Smooth muscle cell (in vitro differentiated cells): Measurements from ENCODE around the gene EPS8L3. TPM values are rescaled to one million over a fixed set of nuclear protein-coding genes. Genes with fewer than 3 reads are reported as not detected.

ENCODE experiments used
- DNase-seq: peaks from one replicate; lab custom pipeline; 2025; ENCODE audit not compliant: unreplicated experiment; lab: John Stamatoyannopoulos, UW
- H2AFZ ChIP-seq: fragments of 200-600 bp; sonication (generic); 2 replicates; pipeline ENCODE4 v1.6.0; 2016; ENCODE audit warnings: antibody characterized with exemption, low read depth, mild to moderate bottlenecking
- H3F3A ChIP-seq: fragments of 200-600 bp; sonication (generic); 2 replicates; pipeline ENCODE4 v1.6.0; 2017; ENCODE audit warnings: antibody characterized with exemption, low read depth
- H3K27ac ChIP-seq: fragments of 200-600 bp; sonication (generic); 2 replicates; pipeline ENCODE4 v1.5.1; 2016; ENCODE audit warnings: low read depth, mild to moderate bottlenecking
- H3K27me3 ChIP-seq: fragments of 200-600 bp; sonication (generic); 2 replicates; pipeline ENCODE4 v1.6.1; 2016; ENCODE audit warnings: low read depth, mild to moderate bottlenecking
- H3K36me3 ChIP-seq: fragments of 200-600 bp; sonication (generic); 2 replicates; pipeline ENCODE4 v1.5.1; 2016; ENCODE audit warnings: low read depth
- H3K4me1 ChIP-seq: fragments of 200-600 bp; sonication (generic); 2 replicates; pipeline ENCODE4 v1.5.1; 2016; ENCODE audit warnings: low read depth
- H3K4me2 ChIP-seq: fragments of 200-600 bp; sonication (generic); 2 replicates; pipeline ENCODE4 v1.6.0; 2016; ENCODE audit warnings: mild to moderate bottlenecking
- H3K4me3 ChIP-seq: fragments of 200-600 bp; sonication (generic); 2 replicates; pipeline ENCODE4 v1.5.1; 2016; ENCODE audit warnings: mild to moderate bottlenecking
- H3K79me2 ChIP-seq: fragments of 200-600 bp; sonication (generic); 2 replicates; pipeline ENCODE4 v1.6.0; 2016; ENCODE audit warnings: low read depth, mild to moderate bottlenecking
- H3K9ac ChIP-seq: fragments of 200-600 bp; sonication (generic); 2 replicates; pipeline ENCODE4 v1.6.0; 2016; ENCODE audit warnings: low read depth
- H3K9me3 ChIP-seq: fragments of 200-600 bp; sonication (generic); replicated peaks from 2 replicates; pipeline ENCODE4 v1.5.1; 2016; ENCODE audit warnings: low read depth
- H4K20me1 ChIP-seq: fragments of 200-600 bp; sonication (generic); 2 replicates; pipeline ENCODE4 v1.6.0; 2016; ENCODE audit warnings: low read depth
- CTCF ChIP-seq: fragments of 200-600 bp; sonication (generic); IDR thresholded peaks from 2 replicates; pipeline ENCODE4 v1.5.1; 2017; ENCODE audit warnings: borderline replicate concordance, mild to moderate bottlenecking, antibody characterized with exemption; ENCODE audit not compliant: insufficient read depth, poor library complexity, severe bottlenecking
- WGBS: methylation state at CpG from one replicate; pipeline ENCODE4 v1.1.7; 2016; ENCODE audit warnings: low lambda C conversion rate; 5-methylcytosine and 5-hydroxymethylcytosine counted together
- polyA plus RNA-seq: library from polyadenylated mRNA; unstranded; fragments of >200 nt; fragmentation: Nextera tagmentation; extraction: Ambion mirVana; gene quantifications from 2 replicates; pipeline ENCODE4 v1.2.1, GENCODE V29; 2016
- total RNA-seq: library from RNA; depleted of rRNA; stranded (reverse); fragments of >200 nt; gene quantifications from 2 replicates; pipeline ENCODE4 v1.2.3, GENCODE V29; 2014

EPS8L3 gene
- total and polyA plus RNA-seq, 2 experiments from 2014 or later: not detected

GRCh38 chr1:109762039-109762585 is 1.6 kb downstream of the EPS8L3 start:
- H3K27me3 ChIP-seq: no peaks in the 10 kb centered on the region
- peak overlapping the region; percentile 22 for H3K4me3 ChIP-seq
- no peaks in the 10 kb centered on the region for H3K9me3 ChIP-seq
- H3F3A ChIP-seq: no peaks in the 10 kb centered on the region
- H2AFZ ChIP-seq: no peak overlapping the region
- no peak for DNase-seq
- no peak for TF ChIP-seq CTCF
- H3K36me3 ChIP-seq: no peaks in the 10 kb centered on the region
- no peak overlapping the region for H3K9ac ChIP-seq
- no peak overlapping the region for H3K4me2 ChIP-seq
- no peaks in the 10 kb centered on the region for H3K4me1 ChIP-seq
- no peaks in the 10 kb centered on the region for H4K20me1 ChIP-seq
- 96% methylated on average over 7 of the region's 7 CpGs for WGBS
- no peak overlapping the region for H3K27ac ChIP-seq
- H3K79me2 ChIP-seq: no peaks in the 10 kb centered on the region

- Histone ChIP-seq H2AFZ (no peak overlapping the region), H3K36me3 (no peaks in the 10 kb centered on the region), H3K79me2 (no peaks in the 10 kb centered on the region), H3K9me3 (no peaks in the 10 kb centered on the region), H3K4me3 (no peak overlapping the region), H3K4me2 (no peak overlapping the region), H4K20me1 (no peaks in the 10 kb centered on the region), H3K9ac (no peak overlapping the region), H3F3A (no peaks in the 10 kb centered on the region), H3K27me3 (no peaks in the 10 kb centered on the region), H3K4me1 (no peaks in the 10 kb centered on the region), H3K27ac (no peak overlapping the region)
- peak; percentile 14 for DNase-seq
- WGBS: 66% methylated on average over 14 of the region's 14 CpGs
- TF ChIP-seq CTCF: no peak
Observed at GRCh38 chr1:109761227-109762038, 2.3 kb downstream of the EPS8L3 start.

- Histone ChIP-seq H3K4me3 (no peak overlapping the region), H3K9ac (no peak overlapping the region), H3K27me3 (no peaks in the 10 kb centered on the region), H3K4me2 (no peak overlapping the region), H2AFZ (no peak overlapping the region), H3F3A (no peaks in the 10 kb centered on the region), H3K36me3 (no peaks in the 10 kb centered on the region), H3K9me3 (no peaks in the 10 kb centered on the region), H3K4me1 (no peaks in the 10 kb centered on the region), H4K20me1 (no peaks in the 10 kb centered on the region), H3K79me2 (no peaks in the 10 kb centered on the region), H3K27ac (no peak overlapping the region)
- DNase-seq: no peak
- 79% methylated on average over 7 of the region's 7 CpGs for WGBS
- TF ChIP-seq CTCF: no peak
Observed at GRCh38 chr1:109760581-109761226, 3.0 kb downstream of the EPS8L3 start.
